Aorta (tissue), 5 donors: ENCODE results near the gene HOXC10. TPM values are rescaled to one million over a fixed set of nuclear protein-coding genes. Genes with fewer than 3 reads are reported as not detected.

ENCODE experiments used
- ATAC-seq: fragments of 200-7000 bp; cut with Tn5 transposase; one replicate; pipeline ENCODE4 v1.9.1; 2022; ENCODE audit warnings: moderate library complexity; ENCODE audit not compliant: low FRiP score
- DNase-seq, 2 donors: peaks; one replicate each; pipeline ENCODE4 v3.0.0-alpha.2; 2020
- H3K27ac ChIP-seq, 2 donors: one replicate each; pipeline ENCODE4 v1.5.1; 2013; ENCODE audit warnings: low read length in 2 of 2, mild to moderate bottlenecking in 2 of 2, moderate library complexity in 2 of 2, control low read depth in 1 of 2, inconsistent platforms in 1 of 2, low read depth in 1 of 2
- H3K27me3 ChIP-seq, 2 donors: one replicate each; pipeline ENCODE4 v1.6.1; 2013; ENCODE audit warnings: control low read depth in 1 of 2, low read length in 1 of 2, mild to moderate bottlenecking in 1 of 2, moderate library complexity in 1 of 2; ENCODE audit not compliant: insufficient read depth in 2 of 2, control insufficient read depth in 1 of 2
- H3K36me3 ChIP-seq, 2 donors: one replicate each; pipeline ENCODE4 v1.6.1; 2013; ENCODE audit warnings: control low read depth in 1 of 2, low read length in 1 of 2, mild to moderate bottlenecking in 1 of 2; ENCODE audit not compliant: insufficient read depth in 2 of 2, control insufficient read depth in 1 of 2
- H3K4me1 ChIP-seq, 2 donors: one replicate each; pipeline ENCODE4 v1.6.1; 2013; ENCODE audit warnings: low read length in 2 of 2, control low read depth in 1 of 2, mild to moderate bottlenecking in 1 of 2, moderate library complexity in 1 of 2; ENCODE audit not compliant: insufficient read depth in 2 of 2, control insufficient read depth in 1 of 2
- H3K4me3 ChIP-seq, 2 donors: one replicate each; pipeline ENCODE4 v1.5.1; 2013; ENCODE audit warnings: low read length in 2 of 2, control low read depth in 1 of 2, mild to moderate bottlenecking in 1 of 2
- H3K9me3 ChIP-seq: one replicate; pipeline ENCODE4 v1.6.1; 2013; ENCODE audit warnings: mild to moderate bottlenecking, low read length; ENCODE audit not compliant: control insufficient read depth
- WGBS, 2 donors: extraction: QIAGEN DNeasy Blood & Tissue Kit; methylation state at CpG; one replicate each; pipeline ENCODE4 v1.1.7; 2013; 5-methylcytosine and 5-hydroxymethylcytosine counted together
- intact Hi-C, 2 donors: fragments of 100-400 bp; cut with DNase I; formaldehyde crosslinking; loops; one replicate each; pipeline versions ENCODE4 v1.14.2 to v1.15.0; 2022
- polyA plus RNA-seq, 2 donors: library from polyadenylated mRNA; stranded (reverse); fragments of 200-250 nt; gene quantifications; one replicate each; pipeline ENCODE4 v1.2.3, GENCODE V29; 2013
- total RNA-seq, 2 donors: library from RNA; stranded (reverse); fragmentation: NEBNext Ultra II Directional; extraction: Animal tissue kit (Norgen Biotek cat#: 25700); gene quantifications; one replicate each; pipeline ENCODE4 v1.2.1, GENCODE V29; 2021
- donor health status: healthy with polysubstance abuse.
- donor health status: Bipolar disorder and iron deficiency.
- donor health status: DM: no; HTN: no; CAD: no.
- donor health status: DM: no; HTN: no; CAD: no.
- donor health status: DM: yes; HTN: yes; CAD: no.

Gene HOXC10
- total and polyA plus RNA-seq, 4 donors = 1.6 to 32.0 (median 3.6) TPM; not detected in 1

DNA sequence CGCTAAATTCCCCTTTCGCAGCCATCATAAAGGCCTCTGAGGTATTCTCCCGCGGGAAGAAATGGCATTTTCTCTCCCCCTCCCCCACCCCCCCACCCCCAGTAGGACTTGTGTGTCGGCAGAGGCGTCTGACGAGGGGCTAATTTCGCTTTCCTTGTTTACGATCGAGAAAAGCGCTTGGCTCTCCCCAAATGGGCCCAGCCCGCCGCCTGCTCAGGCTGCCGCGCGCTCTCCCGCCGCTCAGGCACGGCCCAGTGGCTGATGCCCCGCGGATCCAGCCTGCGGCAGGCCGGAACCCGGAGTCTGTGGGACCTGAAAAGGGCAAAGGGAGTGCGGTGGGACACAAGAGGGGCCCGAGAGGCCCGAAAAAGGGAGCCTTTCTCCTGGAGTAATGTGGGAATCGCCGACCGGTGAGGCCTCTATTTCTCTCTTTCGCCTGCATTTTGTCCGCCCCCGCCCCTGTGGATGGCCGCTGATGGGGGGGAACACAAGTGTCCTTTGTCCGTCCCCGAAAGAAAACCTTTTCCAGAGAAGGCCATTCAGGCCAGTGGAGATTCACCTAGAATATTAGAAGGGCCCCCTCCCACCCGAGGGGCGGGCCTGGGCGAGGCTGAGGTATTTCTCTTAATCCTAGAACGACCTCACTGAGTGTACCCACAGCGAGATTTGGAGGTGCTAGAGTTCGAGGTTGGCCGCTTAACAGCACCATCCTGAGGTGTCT lies 34.3 kb downstream of the HOXC10 start:
- WGBS, 2 donors = 19 to 27% methylated on average over 40 to 43 of the region's 43 CpGs

DNA sequence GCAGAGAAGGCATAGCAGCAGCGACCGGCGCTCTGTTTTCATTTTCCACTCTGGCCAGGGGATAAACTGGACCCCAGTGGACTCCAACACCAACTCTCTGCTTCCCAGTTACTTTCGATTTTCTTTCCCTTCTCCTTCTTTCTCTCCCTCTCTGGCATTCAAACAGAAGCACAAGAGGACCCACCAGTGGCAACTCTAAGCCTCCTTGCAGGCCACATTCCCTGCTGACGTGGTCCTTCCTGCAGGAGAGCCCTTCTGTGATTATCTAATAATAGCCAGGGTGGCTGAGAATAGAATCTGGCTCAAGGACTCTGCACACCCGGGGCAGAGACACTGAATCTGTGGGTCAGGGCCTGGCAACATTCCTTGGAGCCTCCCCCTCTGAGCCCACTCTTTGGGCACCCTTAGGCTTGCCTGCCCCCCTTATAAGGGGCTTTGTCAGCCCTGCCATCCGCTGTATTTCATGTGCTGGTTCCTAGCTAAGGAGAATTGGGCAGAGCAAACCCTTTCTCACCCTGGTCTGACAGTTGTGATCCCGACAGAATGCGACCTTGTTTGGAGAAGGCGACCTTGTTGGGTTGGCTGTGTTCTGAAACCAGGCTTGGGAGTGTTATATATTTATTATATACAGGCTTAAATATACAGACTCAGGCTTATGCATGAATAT lies 35.1 kb downstream of the HOXC10 start:
- no peaks in the 10 kb centered on the region for H3K9me3 ChIP-seq
- H3K27me3 ChIP-seq = no peaks in the 10 kb centered on the region
- DNase-seq = peak in 1 of 2 donors; percentile 68
- H3K27ac ChIP-seq = peak overlapping the region; percentile 73 to 91
- peak; percentile 5 for ATAC-seq
- 18 to 25% methylated on average over 10 of the region's 10 CpGs for WGBS, 2 donors
- H3K4me1 ChIP-seq = no peaks in the 10 kb centered on the region
- no peaks in the 10 kb centered on the region for H3K36me3 ChIP-seq
- no peak overlapping the region for H3K4me3 ChIP-seq
- intact Hi-C loops = no loop called here

More for the DNA sequence above, 34.3 kb downstream of the HOXC10 start:
- H3K36me3 ChIP-seq = no peaks in the 10 kb centered on the region
- no peaks in the 10 kb centered on the region for H3K27me3 ChIP-seq
- DNase-seq = peak in 1 of 2 donors; percentile 43
- intact Hi-C loops = no loop called here
- peak; percentile 16 for ATAC-seq
- no peaks in the 10 kb centered on the region for H3K9me3 ChIP-seq
- H3K27ac ChIP-seq = peak overlapping the region; percentile 73 to 91
- H3K4me3 ChIP-seq = peak overlapping the region in 1 of 2 donors; percentile 5
- no peaks in the 10 kb centered on the region for H3K4me1 ChIP-seq

DNA sequence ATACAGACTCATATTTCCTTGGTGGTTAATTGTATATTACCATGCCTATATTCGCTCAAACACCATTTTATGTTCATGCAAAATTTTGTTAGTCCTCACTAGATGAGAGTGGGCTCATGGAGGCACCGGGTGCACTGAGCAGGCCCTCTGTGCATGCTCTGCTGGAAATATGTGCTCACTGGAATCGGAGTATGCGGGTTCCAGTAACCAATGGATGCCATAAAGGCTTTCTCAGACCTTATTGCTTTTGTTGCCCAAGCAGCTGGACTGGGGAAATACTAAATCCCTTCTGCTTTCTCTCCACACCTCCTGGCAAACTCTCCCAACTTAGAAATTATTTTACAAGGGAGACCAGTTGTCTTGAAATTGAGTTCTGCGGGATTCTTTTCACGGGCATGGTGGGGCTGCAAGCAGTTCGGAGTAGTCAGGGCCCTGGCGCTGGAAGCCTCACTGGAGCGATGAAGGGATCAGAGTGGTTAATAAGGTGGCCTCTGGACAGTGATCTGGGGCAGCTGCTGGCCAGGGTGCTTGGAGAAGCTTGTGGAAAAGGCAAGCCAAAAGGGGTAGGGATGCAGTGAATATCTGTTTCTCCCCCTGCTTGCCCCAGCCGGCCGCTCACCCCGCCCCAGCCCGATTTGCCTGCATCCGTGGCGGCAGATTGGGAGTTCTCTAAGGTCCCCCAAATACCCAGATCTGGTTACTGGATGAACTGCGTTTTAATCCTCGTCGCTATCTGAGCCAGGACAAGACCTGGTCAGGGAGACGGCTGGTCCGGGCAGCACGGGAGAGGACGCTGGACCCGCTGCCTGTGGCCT lies 35.9 kb downstream of the HOXC10 start:
- Histone ChIP-seq H3K36me3 (no peaks in the 10 kb centered on the region), H3K27me3 (no peaks in the 10 kb centered on the region), H3K9me3 (no peaks in the 10 kb centered on the region), H3K27ac (no peak overlapping the region), H3K4me1 (no peaks in the 10 kb centered on the region), H3K4me3 (no peak overlapping the region)
- intact Hi-C loops = no loop called here
- DNase-seq (peak in 1 of 2 donors; percentile 40), ATAC-seq (no peak)
- WGBS, 2 donors = 76 to 86% methylated on average over 23 of the region's 23 CpGs

DNA sequence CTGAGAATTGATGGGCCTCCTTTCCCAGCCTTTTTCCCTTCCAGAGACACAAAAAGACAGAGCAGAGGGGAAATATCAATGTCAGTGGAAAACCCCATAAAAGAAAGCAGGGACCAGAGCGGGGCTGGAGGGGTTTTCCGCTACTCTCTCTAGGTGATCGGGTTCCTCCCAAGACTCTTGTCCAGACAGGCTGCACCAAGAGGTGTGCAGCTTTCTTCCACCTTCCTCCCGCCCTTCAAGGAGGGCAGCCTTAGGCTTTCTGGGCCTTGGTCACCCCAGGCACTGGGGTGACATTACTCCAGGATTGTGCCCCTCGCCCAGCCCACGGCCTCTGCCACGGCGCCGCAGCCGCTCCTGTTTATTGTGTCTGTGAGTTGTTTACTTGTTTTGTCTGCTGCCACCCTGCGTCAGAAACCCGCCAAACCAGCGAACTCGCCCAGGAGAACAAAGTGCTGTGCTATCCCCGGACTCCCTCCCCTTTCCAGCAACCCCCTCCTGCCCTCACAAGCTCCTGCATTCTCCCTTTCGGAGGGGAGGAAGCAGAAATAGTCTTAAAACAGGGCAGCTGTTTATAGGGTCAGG lies 36.6 kb downstream of the HOXC10 start:
- ATAC-seq = no peak
- WGBS, 2 donors = 71 to 91% methylated on average over 16 of the region's 16 CpGs
- Histone ChIP-seq H3K27me3 (no peaks in the 10 kb centered on the region), H3K36me3 (no peaks in the 10 kb centered on the region), H3K4me1 (no peaks in the 10 kb centered on the region), H3K4me3 (no peak overlapping the region), H3K9me3 (no peaks in the 10 kb centered on the region), H3K27ac (no peak overlapping the region)
- peak in 1 of 2 donors; percentile 32 for DNase-seq
- intact Hi-C loops = no loop called here

DNA sequence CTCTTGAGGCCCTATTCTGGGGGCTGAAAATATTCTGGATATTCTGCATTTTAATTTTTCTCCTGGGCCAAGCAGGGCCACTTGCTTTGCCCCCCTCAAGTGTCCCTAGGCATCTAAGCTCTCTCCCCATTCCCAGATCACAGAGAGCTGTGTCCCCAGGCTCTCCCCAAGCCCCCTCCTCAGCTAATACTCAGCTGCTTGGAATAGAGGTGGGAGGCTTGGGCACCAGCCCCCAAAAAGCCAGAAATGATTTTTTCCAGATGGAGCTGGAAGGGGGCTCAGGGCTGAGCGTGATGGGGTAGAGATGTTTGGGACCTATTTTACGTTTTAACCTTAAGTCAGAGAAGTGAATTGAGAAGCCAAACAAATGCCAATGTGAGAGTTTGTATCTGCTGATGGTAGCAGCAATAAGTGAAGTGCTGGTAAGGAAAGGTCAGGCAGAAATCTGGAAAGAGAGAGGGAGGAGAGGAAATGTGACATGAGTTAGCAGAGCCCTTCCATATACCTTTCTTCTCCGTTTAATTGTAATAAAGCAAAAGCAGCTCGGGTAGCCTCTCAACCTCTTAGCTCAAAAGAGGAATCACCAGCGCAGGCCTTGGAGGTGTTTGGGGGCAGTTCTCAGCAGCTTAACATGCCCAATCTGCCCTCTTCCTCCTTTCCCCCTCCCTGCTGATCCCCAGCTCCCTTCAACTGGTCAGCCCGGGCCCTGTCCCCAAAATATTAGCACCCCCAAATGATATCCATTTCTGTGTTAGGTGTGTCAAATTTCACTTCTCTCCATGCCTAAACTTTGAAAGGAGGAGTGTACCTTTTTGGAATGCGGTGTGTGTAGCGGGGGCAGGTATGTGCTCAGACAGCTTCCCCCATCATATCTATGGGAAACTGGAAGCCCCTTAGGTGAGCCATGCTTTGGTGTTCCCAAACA lies 38.3 kb downstream of the HOXC10 start:
- Histone ChIP-seq H3K4me1 (no peaks in the 10 kb centered on the region), H3K27ac (no peak overlapping the region), H3K4me3 (no peak overlapping the region), H3K36me3 (no peaks in the 10 kb centered on the region), H3K27me3 (no peaks in the 10 kb centered on the region), H3K9me3 (no peaks in the 10 kb centered on the region)
- DNase-seq (peak in 1 of 2 donors; percentile 14), ATAC-seq (no peak)
- WGBS, 2 donors = 68 to 86% methylated on average over 8 of the region's 8 CpGs
- intact Hi-C loops = no loop called here

DNA sequence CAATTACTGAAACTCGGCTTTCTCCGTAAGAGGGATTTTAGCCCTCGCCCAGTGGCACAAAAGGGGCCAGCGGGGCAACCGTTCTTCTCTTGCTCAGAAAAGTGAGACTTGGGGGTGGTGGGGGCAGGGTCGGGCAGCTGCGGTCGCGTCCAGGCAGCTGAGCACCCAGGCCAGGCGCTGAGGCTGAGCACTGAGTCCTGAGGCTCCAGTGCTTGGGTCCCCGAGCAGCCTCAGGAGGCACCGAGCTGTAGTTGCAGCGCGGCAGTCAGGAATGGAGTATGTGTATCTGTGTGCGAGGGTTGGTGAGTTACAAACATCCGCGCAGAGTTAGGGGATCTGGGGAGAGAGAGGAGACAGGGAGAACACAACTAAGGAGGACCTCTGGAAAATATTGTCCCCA lies 39.2 kb downstream of the HOXC10 start:
- H3K27ac ChIP-seq = no peak overlapping the region
- no peak overlapping the region for H3K4me3 ChIP-seq
- H3K27me3 ChIP-seq = no peaks in the 10 kb centered on the region
- no peaks in the 10 kb centered on the region for H3K9me3 ChIP-seq
- ATAC-seq (no peak), DNase-seq (no peak)
- intact Hi-C loops = no loop called here
- H3K4me1 ChIP-seq = no peaks in the 10 kb centered on the region
- H3K36me3 ChIP-seq = no peaks in the 10 kb centered on the region
- 61 to 79% methylated on average over 16 to 17 of the region's 17 CpGs for WGBS, 2 donors

DNA sequence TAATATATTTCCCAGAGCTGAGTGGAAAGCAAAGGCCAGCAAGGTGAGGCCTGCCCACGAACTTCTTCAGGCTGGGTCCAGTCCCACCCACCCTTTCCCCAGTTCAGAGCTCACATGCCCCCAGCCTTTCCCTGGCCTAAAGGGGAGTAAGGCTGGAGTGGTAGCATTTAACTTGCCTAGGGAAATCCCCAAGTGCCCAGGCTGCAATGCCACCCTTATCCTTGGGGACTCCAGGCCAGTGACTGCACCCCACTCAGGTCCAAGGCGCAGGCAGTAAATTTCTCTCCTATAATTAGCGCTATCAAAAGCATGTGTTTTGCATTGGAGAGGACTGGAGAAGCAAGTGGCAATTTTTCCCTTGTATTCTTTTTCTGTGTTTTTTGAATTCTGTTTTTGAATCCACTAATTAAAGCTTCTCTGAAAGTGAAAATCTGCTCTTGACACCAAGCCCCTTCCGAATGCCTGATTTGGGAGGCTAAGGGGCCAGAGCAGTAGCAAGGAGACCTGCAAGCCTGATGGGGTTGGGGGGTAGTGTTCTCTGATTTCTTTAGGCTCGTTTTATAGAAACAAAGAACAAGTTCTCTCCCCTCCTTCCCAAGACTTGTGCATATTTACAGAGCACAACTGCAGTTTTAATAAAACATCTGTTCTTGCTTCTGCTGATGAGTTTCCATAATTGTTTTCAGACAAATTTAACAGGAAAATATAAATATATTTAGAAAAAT lies 39.8 kb downstream of the HOXC10 start:
- Histone ChIP-seq H3K4me3 (no peak overlapping the region), H3K27ac (no peak overlapping the region), H3K4me1 (no peaks in the 10 kb centered on the region), H3K27me3 (no peaks in the 10 kb centered on the region), H3K9me3 (no peaks in the 10 kb centered on the region), H3K36me3 (no peaks in the 10 kb centered on the region)
- DNase-seq = no peak
- ATAC-seq = no peak
- intact Hi-C loops = no loop called here
- 73% methylated on average over 5 of the region's 5 CpGs for WGBS, 2 donors
